ENCODE data around the gene B4GALT5. TPM values are rescaled to one million over a fixed set of nuclear protein-coding genes. Genes with fewer than 3 reads are reported as not detected.

Gene B4GALT5
- polyA plus RNA-seq, 2 of the 4 experiments (the other 2 are of a cell fraction): 84.0 to 88.7 TPM

DNA sequence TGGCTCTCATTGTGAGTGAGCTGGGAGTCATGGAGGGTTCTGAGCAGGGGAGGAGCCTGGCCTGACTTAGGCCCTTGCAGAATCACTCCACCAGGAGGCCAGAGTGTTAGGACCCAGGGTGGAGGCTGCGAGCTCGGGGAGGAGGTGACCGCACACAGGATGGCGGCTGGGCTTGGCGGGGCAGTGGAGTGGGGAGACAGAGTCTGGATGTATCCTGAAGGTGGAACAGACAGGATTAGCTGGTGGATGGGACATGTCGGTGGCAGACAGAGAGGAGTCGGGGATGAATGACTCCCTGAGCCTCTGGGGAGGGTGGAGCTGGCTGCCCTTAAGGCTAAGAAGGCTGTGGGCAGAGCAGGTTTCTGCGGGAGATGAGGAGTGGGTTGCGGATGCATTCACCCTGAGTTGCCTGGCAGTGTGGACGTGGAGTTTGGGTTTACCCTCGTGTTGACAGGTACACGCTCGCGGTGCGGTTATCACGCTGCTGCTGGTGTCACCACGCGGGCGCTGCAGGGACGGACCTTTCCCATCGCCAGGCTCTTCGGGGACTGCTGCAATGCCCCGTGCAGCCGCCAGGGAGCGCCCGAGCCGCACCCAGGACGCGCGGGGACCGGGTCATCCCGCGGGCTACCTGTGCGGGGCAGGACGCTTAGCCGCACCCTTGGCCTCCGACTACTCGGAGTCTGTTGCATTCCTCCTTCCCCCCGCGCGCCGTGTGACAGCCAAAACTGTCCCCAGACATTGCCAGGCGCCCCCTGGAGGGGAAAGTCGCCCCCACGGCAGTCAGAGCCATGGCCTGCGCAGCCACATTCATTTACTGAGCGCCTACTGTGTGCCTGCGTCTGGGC lies 102.8 kb downstream of the B4GALT5 start (continued):
- no peak; the same call in 1 of the 2 replicates for TF ChIP-seq RARB (CRISPR knock-in tag; IDR thresholded peaks at IDR 0.05)
- TF ChIP-seq ZSCAN20 (CRISPR knock-in tag; IDR thresholded peaks at IDR 0.05): no peak
- no peak for TF ChIP-seq EHMT2 (IDR thresholded peaks at IDR 0.05; ENCODE audit: low read depth)
- TF ChIP-seq, protein P1, sequence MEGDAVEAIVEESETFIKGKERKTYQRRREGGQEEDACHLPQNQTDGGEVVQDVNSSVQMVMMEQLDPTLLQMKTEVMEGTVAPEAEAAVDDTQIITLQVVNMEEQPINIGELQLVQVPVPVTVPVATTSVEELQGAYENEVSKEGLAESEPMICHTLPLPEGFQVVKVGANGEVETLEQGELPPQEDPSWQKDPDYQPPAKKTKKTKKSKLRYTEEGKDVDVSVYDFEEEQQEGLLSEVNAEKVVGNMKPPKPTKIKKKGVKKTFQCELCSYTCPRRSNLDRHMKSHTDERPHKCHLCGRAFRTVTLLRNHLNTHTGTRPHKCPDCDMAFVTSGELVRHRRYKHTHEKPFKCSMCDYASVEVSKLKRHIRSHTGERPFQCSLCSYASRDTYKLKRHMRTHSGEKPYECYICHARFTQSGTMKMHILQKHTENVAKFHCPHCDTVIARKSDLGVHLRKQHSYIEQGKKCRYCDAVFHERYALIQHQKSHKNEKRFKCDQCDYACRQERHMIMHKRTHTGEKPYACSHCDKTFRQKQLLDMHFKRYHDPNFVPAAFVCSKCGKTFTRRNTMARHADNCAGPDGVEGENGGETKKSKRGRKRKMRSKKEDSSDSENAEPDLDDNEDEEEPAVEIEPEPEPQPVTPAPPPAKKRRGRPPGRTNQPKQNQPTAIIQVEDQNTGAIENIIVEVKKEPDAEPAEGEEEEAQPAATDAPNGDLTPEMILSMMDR (IDR thresholded peaks at IDR 0.05): peak; percentile 97
- TF ChIP-seq EP300 (IDR thresholded peaks at IDR 0.05): no peak
- no peak for TF ChIP-seq CHD4 (IDR thresholded peaks at IDR 0.05; ENCODE audit: borderline replicate concordance)
- TF ChIP-seq MAFK (IDR thresholded peaks at IDR 0.05; ENCODE audit: partially characterized antibody): no peak
- TF ChIP-seq POLR2A (IDR thresholded peaks at IDR 0.05; ENCODE audit: low read length): peak; percentile 54
- TF ChIP-seq BHLHE40 (IDR thresholded peaks at IDR 0.05; ENCODE audit: low read depth, low read length): no peak
- no peak for TF ChIP-seq HOXB13 (CRISPR knock-in tag; IDR thresholded peaks at IDR 0.05; ENCODE audit: low read depth)
- TF ChIP-seq NFE2L2 (conservative IDR thresholded peaks at IDR 0.05; ENCODE audit: low read length): no peak
- TF ChIP-seq, protein P2, sequence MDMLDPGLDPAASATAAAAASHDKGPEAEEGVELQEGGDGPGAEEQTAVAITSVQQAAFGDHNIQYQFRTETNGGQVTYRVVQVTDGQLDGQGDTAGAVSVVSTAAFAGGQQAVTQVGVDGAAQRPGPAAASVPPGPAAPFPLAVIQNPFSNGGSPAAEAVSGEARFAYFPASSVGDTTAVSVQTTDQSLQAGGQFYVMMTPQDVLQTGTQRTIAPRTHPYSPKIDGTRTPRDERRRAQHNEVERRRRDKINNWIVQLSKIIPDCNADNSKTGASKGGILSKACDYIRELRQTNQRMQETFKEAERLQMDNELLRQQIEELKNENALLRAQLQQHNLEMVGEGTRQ (IDR thresholded peaks at IDR 0.05): no peak

DNA sequence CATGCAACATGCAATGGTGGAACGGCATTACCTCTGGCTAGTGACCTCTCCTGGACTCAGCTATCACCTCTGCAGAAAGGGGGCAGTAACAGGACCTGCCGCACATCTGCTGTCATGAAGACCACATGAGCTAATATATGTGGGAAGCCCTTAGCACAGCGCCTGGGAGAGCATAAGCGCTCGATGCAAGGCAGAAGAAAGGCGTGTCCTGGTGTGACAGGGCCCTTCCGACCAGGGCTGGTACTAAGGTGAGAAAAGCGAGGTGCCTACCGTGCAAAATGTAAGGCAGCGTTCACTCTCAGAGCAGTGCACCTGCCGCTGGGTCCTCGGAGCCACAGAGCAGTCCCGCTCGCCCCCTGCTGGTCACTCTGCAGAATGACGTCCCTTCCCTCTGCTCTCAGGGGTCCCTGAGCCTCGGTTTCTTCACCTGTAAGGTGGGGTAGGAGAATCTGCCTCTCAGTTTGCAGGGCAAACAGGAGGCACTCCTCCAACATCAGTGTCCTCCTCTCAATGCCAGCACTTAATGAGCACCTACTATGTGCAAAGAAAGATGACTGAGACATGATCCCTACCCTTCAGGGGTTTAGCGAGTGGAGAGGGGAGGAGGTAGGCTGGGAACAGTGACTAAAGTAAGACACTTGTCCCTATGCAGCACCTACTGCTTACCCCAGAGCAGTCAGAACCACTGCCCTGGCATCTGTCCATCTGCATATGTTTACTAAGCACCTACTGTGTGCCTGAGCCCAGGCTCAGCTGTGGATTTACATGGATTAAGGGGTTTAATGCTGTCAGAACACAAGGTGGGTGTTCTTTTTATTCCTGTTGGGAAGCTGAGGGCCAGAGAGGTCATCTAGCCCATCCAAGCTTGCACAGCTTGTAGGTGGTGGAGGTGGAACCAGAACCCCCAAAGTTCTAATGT lies 104.7 kb downstream of the B4GALT5 start:
- H3K4me2 ChIP-seq: peak overlapping the region; percentile 92

More for the DNA sequence above, 104.7 kb downstream of the B4GALT5 start:
- CTCF ChIA-PET: interaction anchor here (0.5 to 12.7 kb wide), 101 partner anchors 9 to 363 kb away, joined by 3 to 546 read pairs (median 4); partner anchors contain the start of genes B4GALT5 and SLC9A8
- Histone ChIP-seq H3K4me1 (peaks cover 30% of the 10 kb centered on the region), H3K9me3 (no peaks in the 10 kb centered on the region), H3K27ac (peak overlapping the region; percentile 48 to 50; a peak in 4 of 6 replicates), H3K4me3 (peak overlapping the region; percentile 22; the same call in 1 of the 3 replicates)
- WGBS (ENCODE audit: missing lambda C conversion rate): 8% methylated on average over 17 of the region's 17 CpGs
- DNase-seq (ENCODE audit: low read depth in 1 of 2, low spot score in 1 of 2): peak; percentile 76 to 79
- TF ChIP-seq SMC3 (IDR thresholded peaks at IDR 0.05) (peak; percentile 96), RFX5 (IDR thresholded peaks at IDR 0.05) (no peak), HDAC2 (IDR thresholded peaks at IDR 0.05) (no peak), RAD21 (conservative IDR thresholded peaks at IDR 0.05 in 1 of 2, IDR thresholded peaks at IDR 0.05 in 1 of 2) (peak; percentile 95 to 96), TFCP2L1 (CRISPR knock-in tag; IDR thresholded peaks at IDR 0.05) (no peak)
- TF ChIP-seq, protein P3, sequence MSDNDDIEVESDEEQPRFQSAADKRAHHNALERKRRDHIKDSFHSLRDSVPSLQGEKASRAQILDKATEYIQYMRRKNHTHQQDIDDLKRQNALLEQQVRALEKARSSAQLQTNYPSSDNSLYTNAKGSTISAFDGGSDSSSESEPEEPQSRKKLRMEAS (IDR thresholded peaks at IDR 0.05): peak; percentile 61
- TF ChIP-seq, protein P2 (IDR thresholded peaks at IDR 0.05): no peak
- TF ChIP-seq, protein P4, sequence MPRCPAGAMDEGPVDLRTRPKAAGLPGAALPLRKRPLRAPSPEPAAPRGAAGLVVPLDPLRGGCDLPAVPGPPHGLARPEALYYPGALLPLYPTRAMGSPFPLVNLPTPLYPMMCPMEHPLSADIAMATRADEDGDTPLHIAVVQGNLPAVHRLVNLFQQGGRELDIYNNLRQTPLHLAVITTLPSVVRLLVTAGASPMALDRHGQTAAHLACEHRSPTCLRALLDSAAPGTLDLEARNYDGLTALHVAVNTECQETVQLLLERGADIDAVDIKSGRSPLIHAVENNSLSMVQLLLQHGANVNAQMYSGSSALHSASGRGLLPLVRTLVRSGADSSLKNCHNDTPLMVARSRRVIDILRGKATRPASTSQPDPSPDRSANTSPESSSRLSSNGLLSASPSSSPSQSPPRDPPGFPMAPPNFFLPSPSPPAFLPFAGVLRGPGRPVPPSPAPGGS (IDR thresholded peaks at IDR 0.05): no peak
- TF ChIP-seq, protein P5, sequence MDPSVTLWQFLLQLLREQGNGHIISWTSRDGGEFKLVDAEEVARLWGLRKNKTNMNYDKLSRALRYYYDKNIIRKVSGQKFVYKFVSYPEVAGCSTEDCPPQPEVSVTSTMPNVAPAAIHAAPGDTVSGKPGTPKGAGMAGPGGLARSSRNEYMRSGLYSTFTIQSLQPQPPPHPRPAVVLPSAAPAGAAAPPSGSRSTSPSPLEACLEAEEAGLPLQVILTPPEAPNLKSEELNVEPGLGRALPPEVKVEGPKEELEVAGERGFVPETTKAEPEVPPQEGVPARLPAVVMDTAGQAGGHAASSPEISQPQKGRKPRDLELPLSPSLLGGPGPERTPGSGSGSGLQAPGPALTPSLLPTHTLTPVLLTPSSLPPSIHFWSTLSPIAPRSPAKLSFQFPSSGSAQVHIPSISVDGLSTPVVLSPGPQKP (IDR thresholded peaks at IDR 0.05; ENCODE audit: low read depth, low read length): no peak
- TF ChIP-seq, protein P1 (IDR thresholded peaks at IDR 0.05): peak; percentile 98
- peak; percentile 58 to 66 for ATAC-seq
- POLR2A ChIA-PET: interaction anchor here (0.7 kb wide), 1 partner anchor 67 kb away, joined by 3 read pairs; no protein-coding TSS in a partner anchor
- FAIRE-seq: no peak

Measured in A549 (cell line).